GM23248 (cell line): ENCODE measurements around the gene TYW1. TPM values are rescaled to one million over a fixed set of nuclear protein-coding genes. Genes with fewer than 3 reads are reported as not detected.
"Not testable (repeated sequence)": the region's sequence is repeated elsewhere in the genome, so short reads cannot be mapped to it uniquely, and the experiment has no call there.

Experiments used
- DNase-seq: peaks from one replicate; pipeline ENCODE4 v3.0.0-alpha.2; 2015
- H2AFZ ChIP-seq: fragments of 200-600 bp; sonication (generic); 2 replicates; pipeline ENCODE4 v1.6.1; 2016; ENCODE audit warnings: antibody characterized with exemption
- H3F3A ChIP-seq: fragments of 200-600 bp; sonication (generic); 2 replicates; pipeline ENCODE4 v1.6.1; 2016; ENCODE audit warnings: mild to moderate bottlenecking, antibody characterized with exemption, mixed run types; ENCODE audit not compliant: insufficient read depth
- H3K27ac ChIP-seq: fragments of 200-600 bp; sonication (generic); 2 replicates; pipeline ENCODE4 v1.5.1; 2016; ENCODE audit warnings: mild to moderate bottlenecking
- H3K27me3 ChIP-seq: fragments of 200-600 bp; sonication (generic); replicated peaks from 2 replicates; pipeline ENCODE4 v1.6.1; 2016; ENCODE audit warnings: mild to moderate bottlenecking; ENCODE audit not compliant: insufficient read depth
- H3K36me3 ChIP-seq: fragments of 200-600 bp; sonication (generic); 2 replicates; pipeline ENCODE4 v1.6.1; 2016; ENCODE audit warnings: low read depth, mild to moderate bottlenecking
- H3K4me1 ChIP-seq: fragments of 200-600 bp; sonication (generic); 2 replicates; pipeline ENCODE4 v1.6.1; 2016; ENCODE audit warnings: mild to moderate bottlenecking; ENCODE audit not compliant: insufficient read depth
- H3K4me2 ChIP-seq: fragments of 200-600 bp; sonication (generic); one replicate; pipeline ENCODE4 v1.6.1; 2016; ENCODE audit warnings: mild to moderate bottlenecking; ENCODE audit not compliant: unreplicated experiment
- H3K4me3 ChIP-seq: fragments of 200-600 bp; sonication (generic); 2 replicates; pipeline ENCODE4 v1.5.1; 2016; ENCODE audit warnings: mild to moderate bottlenecking
- H3K79me2 ChIP-seq: fragments of 200-600 bp; sonication (generic); 2 replicates; pipeline ENCODE4 v1.6.1; 2016; ENCODE audit warnings: mild to moderate bottlenecking; ENCODE audit not compliant: insufficient read depth
- H3K9ac ChIP-seq: fragments of 200-600 bp; sonication (generic); 2 replicates; pipeline ENCODE4 v1.6.1; 2016; ENCODE audit warnings: mild to moderate bottlenecking
- H3K9me2 ChIP-seq: fragments of 200-600 bp; sonication (generic); 2 replicates; pipeline ENCODE4 v1.6.1; 2016; ENCODE audit warnings: mixed run types, mild to moderate bottlenecking, moderate library complexity; ENCODE audit not compliant: insufficient read depth
- H3K9me3 ChIP-seq: fragments of 200-600 bp; sonication (generic); one replicate; pipeline ENCODE4 v1.6.1; 2017; ENCODE audit warnings: low read depth
- H4K20me1 ChIP-seq: fragments of 200-600 bp; sonication (generic); 2 replicates; pipeline ENCODE4 v1.6.0; 2016; ENCODE audit not compliant: insufficient read depth
- EZH2 ChIP-seq: fragments of 200-600 bp; sonication (generic); IDR thresholded peaks from 2 replicates; pipeline ENCODE4 v1.6.1; 2018; ENCODE audit warnings: antibody characterized with exemption, mild to moderate bottlenecking; ENCODE audit not compliant: insufficient read depth, poor library complexity, severe bottlenecking
- EZH2phosphoT487 ChIP-seq: fragments of 200-600 bp; sonication (generic); IDR thresholded peaks from 2 replicates; pipeline ENCODE4 v1.6.1; 2018; ENCODE audit warnings: antibody characterized with exemption, moderate library complexity, mild to moderate bottlenecking, low read depth; ENCODE audit not compliant: insufficient read depth
- whole genome bisulfite sequencing, 2 experiments: methylation state at CpG; one replicate each; pipeline ENCODE4 v1.1.6; 2015 to 2017; ENCODE audit warnings: low lambda C conversion rate in 2 of 2, low coverage in 1 of 2; ENCODE audit errors: missing lambda C conversion rate in 2 of 2; 5-methylcytosine and 5-hydroxymethylcytosine counted together
- in situ Hi-C: fragments of 300-500 bp; cut with MboI; formaldehyde crosslinking; loops from 2 replicates; pipeline ENCODE4 v1.15.0; 2020
- microRNA-seq: library from miRNA; unstranded; fragments of <30 nt; microRNA quantifications from one replicate; pipeline ENCODE4, GENCODE V29; 2016; ENCODE audit warnings: borderline number of aligned reads
- polyA plus RNA-seq: library from polyadenylated mRNA; unstranded; fragments of >200 nt; fragmentation: Nextera tagmentation; extraction: Ambion mirVana; gene quantifications from 2 replicates; pipeline ENCODE4 v1.2.1, GENCODE V29; 2016
- small RNA-seq: library from RNA; depleted of rRNA; stranded (forward); fragments of <200 nt; gene quantifications from one replicate; pipeline ENCODE3, GENCODE V24; 2014; ENCODE audit warnings: low read depth, low replicate concordance
- total RNA-seq: library from RNA; depleted of rRNA; stranded (reverse); fragments of >200 nt; shearing (Covaris generic); gene quantifications from 2 replicates; pipeline ENCODE4 v1.2.3, GENCODE V29; 2014; rRNA removed

TYW1 gene
- total and polyA plus RNA-seq, 2 experiments from 2014 or later: 11.1 to 14.7 TPM

DNA sequence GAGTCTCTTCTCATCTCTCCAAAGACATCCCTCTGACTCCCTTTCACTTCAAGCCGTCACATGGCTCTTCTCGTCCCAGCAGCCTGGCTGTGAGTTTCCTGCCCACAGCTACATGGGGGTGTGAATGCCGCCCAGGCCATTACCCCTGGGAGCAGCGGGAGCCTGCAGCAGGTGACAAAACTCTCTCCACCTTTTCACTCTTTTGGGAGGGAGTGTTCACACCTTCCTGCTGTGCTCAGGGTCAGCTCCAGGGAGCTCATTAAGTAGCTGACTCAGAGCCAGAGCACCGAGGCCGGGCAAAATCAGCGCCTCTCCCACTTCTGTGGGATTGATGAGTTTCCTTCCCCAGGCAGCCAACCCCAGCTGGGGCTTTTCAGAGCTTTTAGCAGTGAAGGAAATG, 271.3 kb downstream of the TYW1 start:
- Histone ChIP-seq H4K20me1 (no peaks in the 10 kb centered on the region), H3K27ac (no peak overlapping the region), H3K79me2 (no peaks in the 10 kb centered on the region), H3K4me1 (no peaks in the 10 kb centered on the region), H2AFZ (no peak overlapping the region), H3K9me2 (no peaks in the 10 kb centered on the region), H3F3A (no peaks in the 10 kb centered on the region), H3K27me3 (no peaks in the 10 kb centered on the region), H3K4me2 (no peak overlapping the region), H3K9ac (no peak overlapping the region), H3K4me3 (no peak overlapping the region), H3K9me3 (no peaks in the 10 kb centered on the region), H3K36me3 (no peaks in the 10 kb centered on the region)
- TF ChIP-seq EZH2 (no peak), EZH2phosphoT487 (no peak)
- WGBS, 2 experiments: 71 to 75% methylated on average over 7 of the region's 7 CpGs
- in situ Hi-C loops: no loop called here
- DNase-seq: no peak

DNA sequence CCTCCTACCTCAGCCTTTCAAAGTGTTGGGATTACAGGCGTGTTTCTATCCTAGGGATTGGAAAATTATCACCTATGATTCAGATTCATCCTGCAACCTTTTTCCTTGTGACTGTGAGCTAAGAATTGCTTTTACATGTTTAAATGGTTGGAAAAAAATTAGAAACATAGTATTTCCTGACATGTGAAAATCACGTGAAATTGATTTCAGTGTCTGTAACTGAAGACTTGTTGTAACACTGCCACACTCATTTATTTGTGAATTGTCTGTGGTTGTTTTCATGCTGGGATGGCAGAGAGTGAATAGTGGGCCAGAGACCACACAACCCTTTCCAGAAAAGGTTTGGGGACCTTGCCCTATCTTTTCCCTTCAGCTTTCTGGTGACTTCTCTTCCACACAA, 273.3 kb downstream of the TYW1 start:
- H3K9me2 ChIP-seq, H3K79me2 ChIP-seq, DNase-seq, H3K36me3 ChIP-seq, H3K27me3 ChIP-seq, H3K27ac ChIP-seq, H3K9me3 ChIP-seq, H3F3A ChIP-seq, H3K9ac ChIP-seq, H2AFZ ChIP-seq, H3K4me3 ChIP-seq, H4K20me1 ChIP-seq, in situ Hi-C loops, H3K4me2 ChIP-seq, H3K4me1 ChIP-seq: not testable (repeated sequence)
- WGBS, 2 experiments: 98 to 100% methylated on average over 2 of the region's 2 CpGs

Small RNA genes within 50 kb of the gene (microRNA-seq; reads per million reads assigned to microRNA genes)
- not detected for gene MIR4650-1

Small RNA genes within 50 kb of the gene (small RNA-seq; reads per million reads assigned to genes)
- not detected for gene AC073089.1
- not detected for gene MIR4650-1
- gene RN7SL43P: not detected

Other genes starting within 250 kb of the TYW1 start
- 101 and 113 TPM in 2 replicates for gene TMEM248, start 75.6 kb upstream of the TYW1 start, total RNA-seq
- gene TMEM248, start 75.6 kb upstream of the TYW1 start, polyA plus RNA-seq: 98.0 and 105 TPM in 2 replicates
- 143 and 151 TPM in 2 replicates for gene SBDS, start 1.2 kb upstream of the TYW1 start, total RNA-seq
- 241 and 244 TPM in 2 replicates for gene SBDS, start 1.2 kb upstream of the TYW1 start, polyA plus RNA-seq